ENCODE data around the gene MYRFL.

GRCh38 chr12:69897744-69898143, 72.7 kb downstream of the MYRFL start:
- TF ChIP-seq CTCF (IDR thresholded peaks at IDR 0.05) (no peak), REST (IDR thresholded peaks at IDR 0.05; ENCODE audit: low read depth, low read length) (no peak), YY1 (IDR thresholded peaks at IDR 0.05; ENCODE audit: low read depth) (no peak)

All from SK-N-SH (cell line).